ENCODE results near the gene CLIC1.

Gene CLIC1

GRCh38 chr6:31737991-31738979, 2.0 kb upstream of the CLIC1 start:
- DNase-seq: peak; percentile 58 to 66

- DNase-seq: peak in 1 of 2 donors; percentile 4
Observed at GRCh38 chr6:31737315-31737990, 1.1 kb upstream of the CLIC1 start.

GRCh38 chr6:31736768-31737314, 511 bp upstream of the CLIC1 start:
- no peak for DNase-seq

GRCh38 chr6:31734821-31735406, 1.4 kb downstream of the CLIC1 start:
- DNase-seq: peak; percentile 51 to 60

- no peak for DNase-seq
Observed at GRCh38 chr6:31734247-31734820, 2.0 kb downstream of the CLIC1 start.

- DNase-seq: no peak
Observed at GRCh38 chr6:31733734-31734133, 2.6 kb downstream of the CLIC1 start.

GRCh38 chr6:31732029-31732428, 4.3 kb downstream of the CLIC1 start:
- DNase-seq: no peak

GRCh38 chr6:31730631-31731086, 5.7 kb downstream of the CLIC1 start:
- DNase-seq: no peak

- DNase-seq: peak; percentile 52 to 57
Observed at GRCh38 chr6:31729979-31730630, 6.2 kb downstream of the CLIC1 start.

GRCh38 chr6:31729515-31729978, 6.8 kb downstream of the CLIC1 start:
- peak; percentile 83 for DNase-seq

GRCh38 chr6:31728767-31729514, 7.4 kb downstream of the CLIC1 start, which contains the start of gene DDAH2:
Gene DDAH2, minus strand, starts transcription at chr6:31729299. Its CDS starts 138 bp downstream, at chr6:31729161.
- no peak for DNase-seq

- DNase-seq: no peak
Observed at GRCh38 chr6:31727717-31728671, 8.3 kb downstream of the CLIC1 start.

- DNase-seq: peak in 1 of 2 donors; percentile 11
Observed at GRCh38 chr6:31727034-31727716, 9.2 kb downstream of the CLIC1 start.

GRCh38 chr6:31725502-31726350, 10.6 kb downstream of the CLIC1 start:
- no peak for DNase-seq

- DNase-seq: no peak
Observed at GRCh38 chr6:31723980-31724691, 12.2 kb downstream of the CLIC1 start.

GRCh38 chr6:31723245-31723979, 12.9 kb downstream of the CLIC1 start, which contains the start of gene MPIG6B:
Gene MPIG6B, plus strand, starts transcription at chr6:31723373. Its CDS starts 11 bp downstream, at chr6:31723384.
- no peak for DNase-seq

GRCh38 chr6:31722173-31722572, 14.2 kb downstream of the CLIC1 start:
- DNase-seq: no peak

All from activated CD4-positive, alpha-beta T cell treated with anti-CD3 and anti-CD28 coated beads for 4 hours (primary cell).